ENCODE results near the gene TMBIM6. TPM values are rescaled to one million over a fixed set of nuclear protein-coding genes. Genes with fewer than 3 reads are reported as not detected.

Gene TMBIM6
- total RNA-seq, 2 experiments from 2014 or later: 437 to 443 TPM

GRCh38 chr12:49750027-49750995 is 9.0 kb downstream of the TMBIM6 start:
- POLR2A ChIA-PET: interaction anchor here (0.7 to 5.4 kb wide), 11 partner anchors 9 to 620 kb away, joined by 3 to 74 read pairs (median 3); partner anchors contain the start of gene TMBIM6
- intact Hi-C loops (cut with micrococcal nuclease): loop anchor here (1.0 kb wide), 1 partner anchor 9 kb away; the partner anchor contains the start of gene TMBIM6

DNA sequence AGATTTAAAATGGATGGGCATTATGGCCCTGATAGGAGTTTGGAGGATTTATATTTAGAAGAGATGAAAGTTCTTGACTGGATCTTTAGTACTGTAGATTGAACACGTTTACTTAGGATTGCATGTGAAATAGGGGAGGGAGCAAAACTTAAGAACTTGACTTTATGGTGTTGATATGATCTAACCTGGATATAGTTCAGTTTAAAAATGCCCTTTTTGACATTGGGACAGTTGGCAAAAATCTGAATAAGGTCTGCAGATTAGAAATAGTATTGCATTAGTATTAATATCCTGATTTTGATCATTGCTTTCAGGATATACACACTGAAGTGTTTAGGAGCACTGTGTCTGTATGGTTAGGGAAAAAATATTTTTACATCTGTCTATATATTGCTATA is 9.6 kb downstream of the TMBIM6 start:
- CTCF ChIA-PET: interaction anchor here (4.4 to 8.5 kb wide), 2 partner anchors 10 kb away, joined by 21 to 104 read pairs; partner anchors contain the start of gene TMBIM6
- intact Hi-C loops (cut with micrococcal nuclease): loop anchor here (1.0 kb wide), 1 partner anchor 10 kb away; the partner anchor contains the start of gene TMBIM6
- Mint-ChIP-seq H3K9me3 (no peaks in the 10 kb centered on the region), H3K27ac (peak overlapping the region; percentile 96), H3K36me3 (ENCODE audit: low read depth) (peaks cover 74% of the 10 kb centered on the region), H3K27me3 (no peaks in the 10 kb centered on the region), H3K4me3 (peak overlapping the region; percentile 77), H3K4me1 (ENCODE audit: low read depth) (peaks cover 84% of the 10 kb centered on the region)
- no peak for ATAC-seq
- POLR2A ChIA-PET: interaction anchor here (2.2 to 5.4 kb wide), 3 partner anchors 9 to 10 kb away, joined by 15 to 74 read pairs (median 32); partner anchors contain the start of gene TMBIM6
- TF ChIP-seq, protein P1, sequence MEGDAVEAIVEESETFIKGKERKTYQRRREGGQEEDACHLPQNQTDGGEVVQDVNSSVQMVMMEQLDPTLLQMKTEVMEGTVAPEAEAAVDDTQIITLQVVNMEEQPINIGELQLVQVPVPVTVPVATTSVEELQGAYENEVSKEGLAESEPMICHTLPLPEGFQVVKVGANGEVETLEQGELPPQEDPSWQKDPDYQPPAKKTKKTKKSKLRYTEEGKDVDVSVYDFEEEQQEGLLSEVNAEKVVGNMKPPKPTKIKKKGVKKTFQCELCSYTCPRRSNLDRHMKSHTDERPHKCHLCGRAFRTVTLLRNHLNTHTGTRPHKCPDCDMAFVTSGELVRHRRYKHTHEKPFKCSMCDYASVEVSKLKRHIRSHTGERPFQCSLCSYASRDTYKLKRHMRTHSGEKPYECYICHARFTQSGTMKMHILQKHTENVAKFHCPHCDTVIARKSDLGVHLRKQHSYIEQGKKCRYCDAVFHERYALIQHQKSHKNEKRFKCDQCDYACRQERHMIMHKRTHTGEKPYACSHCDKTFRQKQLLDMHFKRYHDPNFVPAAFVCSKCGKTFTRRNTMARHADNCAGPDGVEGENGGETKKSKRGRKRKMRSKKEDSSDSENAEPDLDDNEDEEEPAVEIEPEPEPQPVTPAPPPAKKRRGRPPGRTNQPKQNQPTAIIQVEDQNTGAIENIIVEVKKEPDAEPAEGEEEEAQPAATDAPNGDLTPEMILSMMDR (IDR thresholded peaks at IDR 0.05): no peak
- no peak for DNase-seq

More at GRCh38 chr12:49750027-49750995, 9.0 kb downstream of the TMBIM6 start:
- ATAC-seq (peak; percentile 84), DNase-seq (peak; percentile 85)
- TF ChIP-seq, protein P1 (IDR thresholded peaks at IDR 0.05): no peak
- peak overlapping the region; percentile 96 for H3K27ac Mint-ChIP-seq
- H3K4me1 Mint-ChIP-seq (ENCODE audit: low read depth): peaks cover 84% of the 10 kb centered on the region
- peaks cover 70% of the 10 kb centered on the region for H3K36me3 Mint-ChIP-seq (ENCODE audit: low read depth)
- CTCF ChIA-PET: interaction anchor here (0.9 to 8.5 kb wide), 6 partner anchors 9 to 106 kb away, joined by 3 to 104 read pairs (median 8); partner anchors contain the start of gene TMBIM6
- H3K9me3 Mint-ChIP-seq: no peaks in the 10 kb centered on the region
- peak overlapping the region; percentile 77 for H3K4me3 Mint-ChIP-seq
- H3K27me3 Mint-ChIP-seq: no peaks in the 10 kb centered on the region

- peak overlapping the region; percentile 86 for H3K27ac Mint-ChIP-seq
These were observed 20.5 kb downstream of the TMBIM6 start for GRCh38 chr12:49761677-49762467.

GRCh38 chr12:49762468-49762847 is 21.1 kb downstream of the TMBIM6 start:
- ChIA-PET CTCF (interaction anchor here (0.6 to 9.6 kb wide), 31 partner anchors 9 to 231 kb away, joined by 3 to 104 read pairs (median 4); partner anchors contain the start of genes BCDIN3D, FMNL3, NCKAP5L and TMBIM6), POLR2A (interaction anchor here (1.2 to 8.0 kb wide), 7 partner anchors 8 to 66 kb away, joined by 3 to 74 read pairs (median 9); partner anchors contain the start of genes NCKAP5L and TMBIM6)
- peak overlapping the region; percentile 16 for H3K4me3 Mint-ChIP-seq
- peaks cover 66% of the 10 kb centered on the region for H3K4me1 Mint-ChIP-seq (ENCODE audit: low read depth)
- intact Hi-C loops (cut with micrococcal nuclease): loop anchor here (2.0 kb wide), 2 partner anchors 14 to 22 kb away; partner anchors contain the start of gene TMBIM6
- no peaks in the 10 kb centered on the region for H3K9me3 Mint-ChIP-seq
- DNase-seq (peak; percentile 67), ATAC-seq (peak; percentile 51)
- H3K27ac Mint-ChIP-seq: peak overlapping the region; percentile 86
- TF ChIP-seq, protein P1 (IDR thresholded peaks at IDR 0.05): no peak
- H3K27me3 Mint-ChIP-seq: no peaks in the 10 kb centered on the region
- H3K36me3 Mint-ChIP-seq (ENCODE audit: low read depth): peaks cover 68% of the 10 kb centered on the region

More at GRCh38 chr12:49761677-49762467, 20.5 kb downstream of the TMBIM6 start:
- TF ChIP-seq, protein P1 (IDR thresholded peaks at IDR 0.05): no peak
- Mint-ChIP-seq H3K27me3 (no peaks in the 10 kb centered on the region), H3K36me3 (ENCODE audit: low read depth) (peaks cover 74% of the 10 kb centered on the region), H3K9me3 (no peaks in the 10 kb centered on the region), H3K4me3 (no peak overlapping the region), H3K4me1 (ENCODE audit: low read depth) (peaks cover 63% of the 10 kb centered on the region)
- ATAC-seq (peak; percentile 31), DNase-seq (no peak)
- intact Hi-C loops (cut with micrococcal nuclease): loop anchor here (2.0 kb wide), 2 partner anchors 13 to 21 kb away; partner anchors contain the start of gene TMBIM6
- ChIA-PET CTCF (interaction anchor here (0.6 to 9.6 kb wide), 31 partner anchors 8 to 232 kb away, joined by 3 to 104 read pairs (median 5); partner anchors contain the start of genes BCDIN3D, FMNL3, NCKAP5L and TMBIM6), POLR2A (interaction anchor here (0.7 to 8.0 kb wide), 8 partner anchors 8 to 66 kb away, joined by 3 to 74 read pairs (median 6); partner anchors contain the start of genes NCKAP5L and TMBIM6)

Data from activated CD8-positive, alpha-beta T cell treated with anti-CD3 and anti-CD28 coated beads for 36 hours (primary cell).